WERI-Rb-1 (cell line): ENCODE measurements around the gene APBA2.

Source experiments
- DNase-seq: peaks from one replicate; pipeline ENCODE4 v3.0.0-alpha.2; 2020
- H3K27ac ChIP-seq: fragments of 250-450 bp; sonication (Bioruptor Pico); 2 replicates; pipeline ENCODE4 v1.5.1; 2020; ENCODE audit warnings: mild to moderate bottlenecking, moderate library complexity
- H3K27me3 ChIP-seq: fragments of 250-450 bp; sonication (Bioruptor Pico); 2 replicates; pipeline ENCODE4 v1.5.1; 2021; ENCODE audit warnings: mild to moderate bottlenecking, low read depth, moderate library complexity; ENCODE audit not compliant: insufficient read depth, severe bottlenecking
- H3K36me3 ChIP-seq: fragments of 250-450 bp; sonication (Bioruptor Pico); 2 replicates; pipeline ENCODE4 v1.5.1; 2020; ENCODE audit warnings: mild to moderate bottlenecking, moderate library complexity
- H3K4me3 ChIP-seq: 2 replicates; pipeline ENCODE4 v1.5.1; 2011; ENCODE audit warnings: low read depth, mild to moderate bottlenecking, control low read depth, low read length
- H3K9me3 ChIP-seq: fragments of 250-450 bp; sonication (Bioruptor Pico); 2 replicates; pipeline ENCODE4 v1.5.1; 2021; ENCODE audit warnings: mild to moderate bottlenecking, moderate library complexity; ENCODE audit not compliant: severe bottlenecking
- CTCF ChIP-seq: IDR thresholded peaks from 2 replicates; pipeline ENCODE4 v1.5.1; 2011; ENCODE audit warnings: low read depth, mild to moderate bottlenecking, control low read depth, inconsistent platforms, low read length

APBA2 gene

DNA sequence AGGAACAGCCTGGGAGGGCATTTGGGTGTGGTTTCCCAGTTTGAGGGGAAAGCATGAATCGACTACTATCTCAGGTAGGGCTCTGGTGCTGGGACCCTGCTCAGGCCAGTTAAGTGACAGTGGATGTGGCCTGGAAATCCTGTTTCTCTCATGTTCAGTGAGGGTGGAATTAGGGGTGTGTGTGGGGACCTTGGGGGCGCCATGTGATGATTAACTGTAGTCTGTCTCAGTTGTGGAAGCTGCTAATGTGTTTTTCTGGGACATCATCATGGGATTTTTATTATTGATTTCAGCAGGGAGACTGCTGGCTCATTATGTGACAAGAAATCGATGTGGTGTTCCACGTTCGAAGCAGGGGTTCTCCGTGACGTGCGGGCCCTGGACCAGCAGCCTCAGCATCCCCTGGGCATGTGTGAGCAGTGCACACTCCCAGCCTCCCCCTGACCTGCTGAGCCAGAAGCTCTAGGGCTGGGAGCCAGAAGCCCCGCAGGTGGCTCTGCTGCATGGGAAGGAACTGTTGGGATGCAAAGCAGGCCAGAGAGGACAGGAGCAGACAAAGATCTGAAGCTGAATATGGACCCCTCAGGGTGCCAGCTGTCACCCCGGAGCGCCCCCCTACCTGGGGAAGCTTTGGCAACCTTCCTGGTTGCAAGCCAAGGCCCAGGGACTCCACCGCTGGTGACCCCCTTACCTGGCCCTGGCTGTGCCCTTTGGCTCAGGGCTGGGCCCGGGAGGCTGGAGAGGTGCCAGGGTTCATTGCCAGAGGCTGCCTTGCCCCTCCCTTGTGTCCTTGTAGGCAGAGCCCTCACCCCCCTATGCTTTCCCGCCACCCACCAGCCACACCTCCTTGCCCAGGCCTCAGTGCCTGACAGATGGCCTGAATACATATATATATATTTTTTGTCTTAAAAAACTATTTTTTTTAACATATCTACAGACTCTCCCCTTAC lies 149.8 kb downstream of the APBA2 start:
- no peak overlapping the region for H3K27ac ChIP-seq
- no peak for DNase-seq
- no peaks in the 10 kb centered on the region for H3K9me3 ChIP-seq
- H3K27me3 ChIP-seq = no peaks in the 10 kb centered on the region
- no peak overlapping the region for H3K4me3 ChIP-seq
- H3K36me3 ChIP-seq = no peaks in the 10 kb centered on the region
- no peak for TF ChIP-seq CTCF

- no peaks in the 10 kb centered on the region for H3K27me3 ChIP-seq
These were observed 152.4 kb downstream of the APBA2 start for GRCh38 chr15:29037997-29038705.

DNA sequence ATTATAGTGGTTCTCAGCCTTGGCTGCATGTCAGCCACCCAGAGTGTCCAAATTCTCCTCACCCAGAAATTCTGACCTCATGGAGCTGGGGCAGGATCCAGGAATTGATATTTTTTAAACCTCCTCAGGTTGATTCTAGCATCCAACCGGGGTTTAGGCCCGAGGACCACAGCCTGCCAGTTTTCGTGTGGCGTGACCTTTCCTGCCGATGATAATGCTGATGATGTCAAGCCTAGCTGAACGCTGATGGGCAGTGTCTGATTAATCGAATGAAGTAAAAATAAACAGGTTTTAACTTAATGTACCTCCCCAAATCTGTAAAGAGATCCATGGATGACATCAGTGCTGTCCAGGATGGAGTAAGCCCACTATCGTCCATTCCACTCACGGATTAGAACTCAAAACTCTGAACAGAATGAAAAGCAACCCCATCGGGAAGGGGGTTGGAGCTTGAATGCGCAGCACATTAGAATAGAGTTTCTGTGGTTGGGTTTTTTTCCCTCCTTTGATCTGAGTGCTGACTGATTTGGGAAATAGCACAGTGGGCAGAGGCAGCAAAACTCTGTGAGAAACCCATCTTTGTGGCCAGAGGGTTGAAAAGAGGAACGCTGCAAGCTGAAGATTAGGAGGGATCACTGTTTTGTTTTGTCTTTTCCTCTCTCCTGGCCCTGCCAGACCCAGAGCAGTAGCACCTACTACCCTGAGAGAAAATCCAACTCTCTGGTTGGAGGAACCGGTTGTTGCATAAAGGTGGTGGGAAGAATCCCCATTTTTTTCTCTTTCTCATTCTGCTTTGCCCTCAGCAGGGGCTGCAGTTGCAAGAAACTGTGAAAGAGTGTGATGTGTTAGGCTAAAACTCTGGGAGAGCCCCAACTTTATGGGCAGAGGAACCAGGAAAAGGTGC lies 153.9 kb downstream of the APBA2 start:
- H3K36me3 ChIP-seq = no peaks in the 10 kb centered on the region
- no peaks in the 10 kb centered on the region for H3K27me3 ChIP-seq
- no peak overlapping the region for H3K27ac ChIP-seq
- no peak for DNase-seq
- no peak overlapping the region for H3K4me3 ChIP-seq
- no peaks in the 10 kb centered on the region for H3K9me3 ChIP-seq
- TF ChIP-seq CTCF = no peak

More at GRCh38 chr15:29037997-29038705, 152.4 kb downstream of the APBA2 start:
- Histone ChIP-seq H3K36me3 (no peaks in the 10 kb centered on the region), H3K4me3 (no peak overlapping the region), H3K9me3 (no peaks in the 10 kb centered on the region), H3K27ac (no peak overlapping the region)
- DNase-seq = no peak
- TF ChIP-seq CTCF = no peak

GRCh38 chr15:29040370-29040751 lies 154.6 kb downstream of the APBA2 start:
- no peaks in the 10 kb centered on the region for H3K27me3 ChIP-seq
- no peak overlapping the region for H3K27ac ChIP-seq
- no peaks in the 10 kb centered on the region for H3K36me3 ChIP-seq
- no peak for TF ChIP-seq CTCF
- peak; percentile 74 for DNase-seq
- no peak overlapping the region for H3K4me3 ChIP-seq
- no peaks in the 10 kb centered on the region for H3K9me3 ChIP-seq

DNA sequence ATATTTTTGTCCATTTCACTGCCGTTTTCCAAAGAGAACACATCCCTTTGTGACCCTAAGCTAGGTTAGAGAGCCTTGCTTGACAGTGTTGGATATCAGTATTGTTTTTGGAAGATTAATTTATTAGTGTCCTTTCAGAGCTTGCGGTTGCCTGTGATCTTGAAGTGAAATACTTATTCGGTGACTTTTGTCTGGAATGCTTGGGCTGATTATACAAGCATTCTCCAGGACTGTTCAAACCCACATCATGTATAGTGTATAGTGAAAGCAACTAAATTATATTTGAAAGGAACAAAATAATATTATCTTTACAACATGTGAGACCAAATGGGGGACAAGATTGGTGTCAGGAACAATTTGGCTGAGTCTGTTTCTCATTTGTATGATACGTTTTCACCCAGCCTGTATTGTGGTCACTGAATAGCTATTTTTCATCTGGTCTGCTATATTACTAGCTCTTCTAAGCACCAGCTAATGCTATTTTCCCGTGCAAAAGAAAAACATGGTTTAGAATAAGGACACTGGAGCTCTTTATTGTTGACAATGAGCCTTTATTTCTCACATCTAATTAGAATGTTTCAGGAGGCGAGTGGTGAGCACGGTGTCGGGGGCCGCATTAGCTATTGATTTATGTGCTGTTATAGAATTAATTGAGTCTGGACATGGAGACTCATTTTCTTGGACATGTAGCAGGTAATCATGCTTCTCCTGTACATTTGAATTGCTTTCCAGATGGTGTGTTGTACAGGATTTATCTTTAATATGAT lies 158.1 kb downstream of the APBA2 start:
- H3K36me3 ChIP-seq = no peaks in the 10 kb centered on the region
- no peaks in the 10 kb centered on the region for H3K27me3 ChIP-seq
- no peak for TF ChIP-seq CTCF
- H3K9me3 ChIP-seq = no peaks in the 10 kb centered on the region
- no peak overlapping the region for H3K4me3 ChIP-seq
- no peak for DNase-seq
- no peak overlapping the region for H3K27ac ChIP-seq
